Progenitor cell of endocrine pancreas (in vitro differentiated cells): ENCODE data around the gene STT3B. TPM values are rescaled to one million over a fixed set of nuclear protein-coding genes. Genes with fewer than 3 reads are reported as not detected.

Experiments
- DNase-seq: peaks from one replicate; pipeline ENCODE4 v3.0.0; 2021; ENCODE audit warnings: low spot score; ENCODE audit not compliant: unreplicated experiment
- H3K27ac Mint-ChIP-seq: 2 replicates; pipeline ENCODE4 v1.8.0; 2021; ENCODE audit warnings: mild to moderate bottlenecking, moderate library complexity, mixed read lengths
- H3K27me3 Mint-ChIP-seq: 2 replicates; pipeline ENCODE4 v1.8.0; 2021; ENCODE audit warnings: mixed read lengths
- H3K36me3 Mint-ChIP-seq: 2 replicates; pipeline ENCODE4 v1.8.0; 2022; ENCODE audit warnings: mixed read lengths; ENCODE audit not compliant: insufficient read depth
- H3K4me1 Mint-ChIP-seq: 2 replicates; pipeline ENCODE4 v1.8.0; 2021; ENCODE audit warnings: low read depth, mixed read lengths
- H3K4me3 Mint-ChIP-seq: 2 replicates; pipeline ENCODE4 v1.8.0; 2021; ENCODE audit warnings: low read depth, mild to moderate bottlenecking, moderate library complexity, mixed read lengths
- H3K9me3 Mint-ChIP-seq: 2 replicates; pipeline ENCODE4 v1.8.0; 2021; ENCODE audit warnings: low read depth, mixed read lengths
- CTCF ChIP-seq: fragments of 200-600 bp; sonication (generic); IDR thresholded peaks from one replicate; pipeline ENCODE4 v1.5.0; 2021; ENCODE audit warnings: antibody characterized with exemption, mild to moderate bottlenecking; ENCODE audit not compliant: unreplicated experiment
- total RNA-seq: library from RNA; stranded (reverse); gene quantifications from 2 replicates; pipeline ENCODE4 v1.2.1, GENCODE V29; 2021

STT3B gene
- total RNA-seq, 1 donor from 2014 or later: 154 TPM

GRCh38 chr3:31508452-31509146 is 24.1 kb upstream of the STT3B start:
- Mint-ChIP-seq H3K27me3 (peaks cover 16% of the 10 kb centered on the region), H3K36me3 (no peaks in the 10 kb centered on the region), H3K27ac (no peak overlapping the region), H3K9me3 (no peaks in the 10 kb centered on the region), H3K4me1 (no peaks in the 10 kb centered on the region), H3K4me3 (no peak overlapping the region)
- no peak for DNase-seq
- TF ChIP-seq CTCF: no peak

GRCh38 chr3:31509147-31509728 is 23.5 kb upstream of the STT3B start:
- no peaks in the 10 kb centered on the region for H3K4me1 Mint-ChIP-seq
- TF ChIP-seq CTCF: no peak

GRCh38 chr3:31514570-31514969 is 18.2 kb upstream of the STT3B start:
- no peaks in the 10 kb centered on the region for H3K27me3 Mint-ChIP-seq
- H3K27ac Mint-ChIP-seq: no peak overlapping the region
- no peaks in the 10 kb centered on the region for H3K9me3 Mint-ChIP-seq

More at GRCh38 chr3:31509147-31509728, 23.5 kb upstream of the STT3B start:
- peaks cover 16% of the 10 kb centered on the region for H3K27me3 Mint-ChIP-seq
- H3K9me3 Mint-ChIP-seq: no peaks in the 10 kb centered on the region
- no peak overlapping the region for H3K4me3 Mint-ChIP-seq
- DNase-seq: no peak
- no peaks in the 10 kb centered on the region for H3K36me3 Mint-ChIP-seq
- no peak overlapping the region for H3K27ac Mint-ChIP-seq

GRCh38 chr3:31515486-31516284 is 17.0 kb upstream of the STT3B start:
- Mint-ChIP-seq H3K27ac (no peak overlapping the region), H3K4me3 (no peak overlapping the region), H3K36me3 (no peaks in the 10 kb centered on the region), H3K27me3 (no peaks in the 10 kb centered on the region), H3K9me3 (no peaks in the 10 kb centered on the region), H3K4me1 (no peaks in the 10 kb centered on the region)
- no peak for TF ChIP-seq CTCF
- DNase-seq: no peak

More at GRCh38 chr3:31514570-31514969, 18.2 kb upstream of the STT3B start:
- no peak overlapping the region for H3K4me3 Mint-ChIP-seq
- no peaks in the 10 kb centered on the region for H3K36me3 Mint-ChIP-seq
- no peak for DNase-seq
- no peak for TF ChIP-seq CTCF
- no peaks in the 10 kb centered on the region for H3K4me1 Mint-ChIP-seq

GRCh38 chr3:31516757-31517156 is 16.0 kb upstream of the STT3B start:
- no peak for DNase-seq
- Mint-ChIP-seq H3K4me1 (no peaks in the 10 kb centered on the region), H3K36me3 (no peaks in the 10 kb centered on the region), H3K9me3 (no peaks in the 10 kb centered on the region), H3K27ac (no peak overlapping the region), H3K4me3 (no peak overlapping the region), H3K27me3 (no peaks in the 10 kb centered on the region)
- no peak for TF ChIP-seq CTCF
